Suprapubic skin (tissue), 4 donors: ENCODE data around the gene PSMG3. TPM values are rescaled to one million over a fixed set of nuclear protein-coding genes. Genes with fewer than 3 reads are reported as not detected.

ENCODE experiments used
- DNase-seq, 2 donors: peaks; one replicate each; pipeline ENCODE4 v3.0.0-alpha.2; 2019; ENCODE audit warnings: low spot score in 2 of 2
- H3K27ac ChIP-seq: fragments of 200-600 bp; sonication (generic); one replicate; pipeline ENCODE4 v1.5.1; 2019
- H3K27me3 ChIP-seq: fragments of 200-600 bp; sonication (generic); one replicate; pipeline ENCODE4 v1.5.1; 2019
- H3K36me3 ChIP-seq: fragments of 200-600 bp; sonication (generic); one replicate; pipeline ENCODE4 v1.5.1; 2019
- H3K4me1 ChIP-seq: fragments of 200-600 bp; sonication (generic); one replicate; pipeline ENCODE4 v1.5.1; 2019
- H3K4me3 ChIP-seq: fragments of 200-600 bp; sonication (generic); one replicate; pipeline ENCODE4 v1.5.1; 2019; ENCODE audit warnings: mild to moderate bottlenecking
- H3K9me3 ChIP-seq: fragments of 200-600 bp; sonication (generic); one replicate; pipeline ENCODE4 v1.5.1; 2019
- CTCF ChIP-seq, 2 donors: fragments of 200-600 bp in 1 of 2; fragments of 450-650 bp in 1 of 2; sonication (generic) in 1 of 2; IDR thresholded peaks; one replicate each; pipeline ENCODE4 v1.5.1; 2016 to 2019; ENCODE audit warnings: antibody characterized with exemption in 2 of 2, mild to moderate bottlenecking in 1 of 2, moderate library complexity in 1 of 2
- EP300 ChIP-seq: sonication (generic); formaldehyde crosslinking; IDR thresholded peaks from one replicate; pipeline ENCODE4 v1.6.1; 2017; ENCODE audit warnings: antibody characterized with exemption
- POLR2A ChIP-seq, 2 donors: fragments of 450-650 bp; IDR thresholded peaks; one replicate each; pipeline ENCODE4 v1.6.1; 2017; ENCODE audit warnings: antibody characterized with exemption in 2 of 2, mild to moderate bottlenecking in 2 of 2, moderate library complexity in 2 of 2
- POLR2AphosphoS5 ChIP-seq, 3 donors: sonication (generic); formaldehyde crosslinking; IDR thresholded peaks; one replicate each; pipeline ENCODE4 v1.6.1; 2017; ENCODE audit warnings: antibody characterized with exemption in 3 of 3
- WGBS: methylation state at CpG from one replicate; pipeline ENCODE4 v1.1.5; 2018; 5-methylcytosine and 5-hydroxymethylcytosine counted together
- total RNA-seq, 4 donors: library from RNA; depleted of rRNA; stranded (reverse); fragments of >200 nt; gene quantifications; one replicate each; pipeline ENCODE4 v1.1.0, GENCODE V29; 2016

PSMG3 gene
- total RNA-seq, 4 donors from 2014 or later: 35.7 to 79.0 (median 62.0) TPM

GRCh38 chr7:1549357-1550004, 20.4 kb downstream of the PSMG3 start:
- 82% methylated on average over 17 of the region's 27 CpGs for WGBS
- Histone ChIP-seq H3K36me3 (peaks cover 14% of the 10 kb centered on the region), H3K27me3 (no peaks in the 10 kb centered on the region), H3K27ac (no peak overlapping the region), H3K4me3 (no peak overlapping the region), H3K4me1 (peaks cover 10% of the 10 kb centered on the region), H3K9me3 (no peaks in the 10 kb centered on the region)
- DNase-seq: no peak
- TF ChIP-seq POLR2A (IDR thresholded peaks at IDR 0.05) (no peak), EP300 (no peak), CTCF (IDR thresholded peaks at IDR 0.05) (no peak), POLR2AphosphoS5 (IDR thresholded peaks at IDR 0.05) (no peak)

DNA sequence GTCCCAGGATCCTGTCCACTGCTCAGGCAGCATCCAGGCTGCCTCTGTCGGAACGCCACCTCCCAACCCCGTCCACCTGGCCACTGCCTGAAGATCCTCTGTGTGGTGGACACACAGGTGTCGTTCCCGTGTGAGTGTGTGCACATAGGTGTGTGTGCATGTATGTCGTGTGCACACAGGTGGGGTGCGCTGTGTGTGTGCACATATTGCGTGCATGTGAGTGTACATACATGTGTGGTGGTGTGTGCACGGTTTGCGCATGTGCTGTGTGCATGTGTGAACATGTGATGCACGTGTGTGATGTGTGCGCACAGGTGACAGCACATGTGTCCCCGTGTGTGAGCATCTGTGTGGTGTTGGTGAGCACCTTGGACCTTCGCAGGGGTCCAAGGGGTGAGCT, 20.9 kb downstream of the PSMG3 start:
- 96% methylated on average over 9 of the region's 14 CpGs for WGBS
- H3K36me3 ChIP-seq: peaks cover 14% of the 10 kb centered on the region

DNA sequence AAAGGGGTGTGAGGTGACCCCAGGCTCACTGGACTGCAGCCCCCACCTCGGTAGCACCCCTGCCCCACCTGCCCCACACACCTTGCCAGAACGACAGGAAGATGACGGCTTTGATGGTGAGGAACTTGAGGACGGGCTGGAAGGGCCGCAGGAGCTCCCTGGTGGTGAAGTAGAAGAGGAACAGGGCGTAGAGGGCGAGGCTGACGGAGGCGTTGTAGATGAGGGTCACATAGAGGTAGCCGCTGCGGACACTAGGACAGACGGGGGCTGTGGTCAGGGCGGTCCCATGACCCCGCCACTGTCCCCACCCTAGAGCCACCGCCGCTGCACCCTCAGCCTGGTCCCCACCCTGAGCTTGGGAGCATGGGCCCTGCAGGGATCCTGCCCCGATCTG, 21.4 kb downstream of the PSMG3 start:
- H3K4me1 ChIP-seq: peaks cover 19% of the 10 kb centered on the region
- no peak overlapping the region for H3K27ac ChIP-seq
- no peaks in the 10 kb centered on the region for H3K27me3 ChIP-seq
- 63% methylated on average over 13 of the region's 17 CpGs for WGBS
- peaks cover 14% of the 10 kb centered on the region for H3K36me3 ChIP-seq
- no peaks in the 10 kb centered on the region for H3K9me3 ChIP-seq
- no peak for DNase-seq
- TF ChIP-seq EP300 (no peak), POLR2AphosphoS5 (IDR thresholded peaks at IDR 0.05) (no peak), POLR2A (IDR thresholded peaks at IDR 0.05) (no peak), CTCF (IDR thresholded peaks at IDR 0.05) (no peak)
- no peak overlapping the region for H3K4me3 ChIP-seq

More for the DNA sequence above, 20.9 kb downstream of the PSMG3 start:
- Histone ChIP-seq H3K27ac (no peak overlapping the region), H3K9me3 (no peaks in the 10 kb centered on the region), H3K27me3 (no peaks in the 10 kb centered on the region), H3K4me1 (peaks cover 15% of the 10 kb centered on the region), H3K4me3 (no peak overlapping the region)
- DNase-seq: no peak
- TF ChIP-seq EP300 (no peak), POLR2AphosphoS5 (IDR thresholded peaks at IDR 0.05) (no peak), POLR2A (IDR thresholded peaks at IDR 0.05) (no peak), CTCF (IDR thresholded peaks at IDR 0.05) (no peak)

- no peak for TF ChIP-seq POLR2AphosphoS5 (IDR thresholded peaks at IDR 0.05)
- TF ChIP-seq CTCF (IDR thresholded peaks at IDR 0.05): no peak
- no peak for TF ChIP-seq EP300
- no peak for TF ChIP-seq POLR2A (IDR thresholded peaks at IDR 0.05)
- H3K27me3 ChIP-seq: no peaks in the 10 kb centered on the region
- DNase-seq: no peak
- 86% methylated on average over 27 of the region's 35 CpGs for WGBS
- H3K4me3 ChIP-seq: no peak overlapping the region
- no peak overlapping the region for H3K27ac ChIP-seq
- H3K36me3 ChIP-seq: peaks cover 15% of the 10 kb centered on the region
- peaks cover 21% of the 10 kb centered on the region for H3K4me1 ChIP-seq
- H3K9me3 ChIP-seq: no peaks in the 10 kb centered on the region
Measured at GRCh38 chr7:1547777-1548437, 21.9 kb downstream of the PSMG3 start.

- WGBS: 86% methylated on average over 8 of the region's 41 CpGs
- Histone ChIP-seq H3K36me3 (peaks cover 22% of the 10 kb centered on the region), H3K9me3 (no peaks in the 10 kb centered on the region), H3K4me3 (no peak overlapping the region), H3K27ac (no peak overlapping the region), H3K27me3 (no peaks in the 10 kb centered on the region), H3K4me1 (peaks cover 21% of the 10 kb centered on the region)
- TF ChIP-seq POLR2AphosphoS5 (IDR thresholded peaks at IDR 0.05): no peak
- TF ChIP-seq EP300: no peak
- TF ChIP-seq POLR2A (IDR thresholded peaks at IDR 0.05): no peak
- no peak for TF ChIP-seq CTCF (IDR thresholded peaks at IDR 0.05)
- no peak for DNase-seq
Measured at GRCh38 chr7:1546909-1547776, 22.7 kb downstream of the PSMG3 start.
